Smooth muscle cell (in vitro differentiated cells): ENCODE measurements around the gene NDUFA3. TPM values are rescaled to one million over a fixed set of nuclear protein-coding genes. Genes with fewer than 3 reads are reported as not detected.

Experiments
- DNase-seq: peaks from one replicate; lab custom pipeline; 2025; ENCODE audit not compliant: unreplicated experiment; lab: John Stamatoyannopoulos, UW
- H2AFZ ChIP-seq: fragments of 200-600 bp; sonication (generic); 2 replicates; pipeline ENCODE4 v1.6.0; 2016; ENCODE audit warnings: antibody characterized with exemption, low read depth, mild to moderate bottlenecking
- H3F3A ChIP-seq: fragments of 200-600 bp; sonication (generic); 2 replicates; pipeline ENCODE4 v1.6.0; 2017; ENCODE audit warnings: antibody characterized with exemption, low read depth
- H3K27ac ChIP-seq: fragments of 200-600 bp; sonication (generic); 2 replicates; pipeline ENCODE4 v1.5.1; 2016; ENCODE audit warnings: low read depth, mild to moderate bottlenecking
- H3K27me3 ChIP-seq: fragments of 200-600 bp; sonication (generic); 2 replicates; pipeline ENCODE4 v1.6.1; 2016; ENCODE audit warnings: low read depth, mild to moderate bottlenecking
- H3K36me3 ChIP-seq: fragments of 200-600 bp; sonication (generic); 2 replicates; pipeline ENCODE4 v1.5.1; 2016; ENCODE audit warnings: low read depth
- H3K4me1 ChIP-seq: fragments of 200-600 bp; sonication (generic); 2 replicates; pipeline ENCODE4 v1.5.1; 2016; ENCODE audit warnings: low read depth
- H3K4me2 ChIP-seq: fragments of 200-600 bp; sonication (generic); 2 replicates; pipeline ENCODE4 v1.6.0; 2016; ENCODE audit warnings: mild to moderate bottlenecking
- H3K4me3 ChIP-seq: fragments of 200-600 bp; sonication (generic); 2 replicates; pipeline ENCODE4 v1.5.1; 2016; ENCODE audit warnings: mild to moderate bottlenecking
- H3K79me2 ChIP-seq: fragments of 200-600 bp; sonication (generic); 2 replicates; pipeline ENCODE4 v1.6.0; 2016; ENCODE audit warnings: low read depth, mild to moderate bottlenecking
- H3K9ac ChIP-seq: fragments of 200-600 bp; sonication (generic); 2 replicates; pipeline ENCODE4 v1.6.0; 2016; ENCODE audit warnings: low read depth
- H3K9me3 ChIP-seq: fragments of 200-600 bp; sonication (generic); replicated peaks from 2 replicates; pipeline ENCODE4 v1.5.1; 2016; ENCODE audit warnings: low read depth
- H4K20me1 ChIP-seq: fragments of 200-600 bp; sonication (generic); 2 replicates; pipeline ENCODE4 v1.6.0; 2016; ENCODE audit warnings: low read depth
- WGBS: methylation state at CpG from one replicate; pipeline ENCODE4 v1.1.7; 2016; ENCODE audit warnings: low lambda C conversion rate; 5-methylcytosine and 5-hydroxymethylcytosine counted together
- polyA plus RNA-seq: library from polyadenylated mRNA; unstranded; fragments of >200 nt; fragmentation: Nextera tagmentation; extraction: Ambion mirVana; gene quantifications from 2 replicates; pipeline ENCODE4 v1.2.1, GENCODE V29; 2016
- total RNA-seq: library from RNA; depleted of rRNA; stranded (reverse); fragments of >200 nt; gene quantifications from 2 replicates; pipeline ENCODE4 v1.2.3, GENCODE V29; 2014
- TF ChIP-seq, protein P1 (sequence below): fragments of 200-600 bp; sonication (generic); IDR thresholded peaks from 2 replicates; pipeline ENCODE4 v1.5.1; 2017; ENCODE audit warnings: borderline replicate concordance, mild to moderate bottlenecking, antibody characterized with exemption; ENCODE audit not compliant: insufficient read depth, poor library complexity, severe bottlenecking

The NDUFA3 gene
- total and polyA plus RNA-seq, 2 experiments from 2014 or later: 29.8 to 249 TPM

DNA sequence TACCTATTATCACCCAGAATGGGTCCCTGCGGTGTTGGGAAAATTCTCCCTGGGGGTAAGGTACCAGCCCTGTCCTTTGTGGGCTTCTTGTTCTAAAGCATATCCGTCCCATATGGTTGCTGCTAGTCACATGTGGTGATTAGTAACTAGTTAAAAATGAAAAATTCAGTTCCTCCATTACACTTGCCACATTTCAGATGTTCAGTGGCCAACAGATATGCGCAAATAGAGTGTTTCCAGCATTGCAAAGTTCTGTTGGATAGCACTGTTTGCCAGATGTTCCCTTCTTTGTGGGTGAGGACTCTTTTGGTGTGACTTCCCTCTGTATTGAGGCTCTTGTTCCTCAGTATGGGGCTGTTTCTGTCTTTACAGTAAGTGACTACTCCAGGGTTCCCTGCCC is 38.7 kb downstream of the NDUFA3 start:
- 98% methylated on average over 3 of the region's 3 CpGs for WGBS
- no peak for DNase-seq
- H2AFZ ChIP-seq: no peak overlapping the region
- no peak overlapping the region for H3K4me3 ChIP-seq
- H3K4me2 ChIP-seq: no peak overlapping the region
- H3K79me2 ChIP-seq: peaks cover 49% of the 10 kb centered on the region
- H3K27ac ChIP-seq: no peak overlapping the region
- TF ChIP-seq, protein P1, sequence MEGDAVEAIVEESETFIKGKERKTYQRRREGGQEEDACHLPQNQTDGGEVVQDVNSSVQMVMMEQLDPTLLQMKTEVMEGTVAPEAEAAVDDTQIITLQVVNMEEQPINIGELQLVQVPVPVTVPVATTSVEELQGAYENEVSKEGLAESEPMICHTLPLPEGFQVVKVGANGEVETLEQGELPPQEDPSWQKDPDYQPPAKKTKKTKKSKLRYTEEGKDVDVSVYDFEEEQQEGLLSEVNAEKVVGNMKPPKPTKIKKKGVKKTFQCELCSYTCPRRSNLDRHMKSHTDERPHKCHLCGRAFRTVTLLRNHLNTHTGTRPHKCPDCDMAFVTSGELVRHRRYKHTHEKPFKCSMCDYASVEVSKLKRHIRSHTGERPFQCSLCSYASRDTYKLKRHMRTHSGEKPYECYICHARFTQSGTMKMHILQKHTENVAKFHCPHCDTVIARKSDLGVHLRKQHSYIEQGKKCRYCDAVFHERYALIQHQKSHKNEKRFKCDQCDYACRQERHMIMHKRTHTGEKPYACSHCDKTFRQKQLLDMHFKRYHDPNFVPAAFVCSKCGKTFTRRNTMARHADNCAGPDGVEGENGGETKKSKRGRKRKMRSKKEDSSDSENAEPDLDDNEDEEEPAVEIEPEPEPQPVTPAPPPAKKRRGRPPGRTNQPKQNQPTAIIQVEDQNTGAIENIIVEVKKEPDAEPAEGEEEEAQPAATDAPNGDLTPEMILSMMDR: no peak
- H3K27me3 ChIP-seq: no peaks in the 10 kb centered on the region
- peaks cover 56% of the 10 kb centered on the region for H4K20me1 ChIP-seq
- H3K36me3 ChIP-seq: no peaks in the 10 kb centered on the region
- H3K9ac ChIP-seq: no peak overlapping the region
- no peaks in the 10 kb centered on the region for H3F3A ChIP-seq
- H3K4me1 ChIP-seq: peaks cover 12% of the 10 kb centered on the region
- H3K9me3 ChIP-seq: no peaks in the 10 kb centered on the region

GRCh38 chr19:54142166-54142780 is 39.6 kb downstream of the NDUFA3 start:
- TF ChIP-seq, protein P1: no peak
- Histone ChIP-seq H3K4me3 (no peak overlapping the region), H4K20me1 (peaks cover 64% of the 10 kb centered on the region), H3K4me2 (no peak overlapping the region), H3K27ac (no peak overlapping the region), H3K27me3 (no peaks in the 10 kb centered on the region), H2AFZ (no peak overlapping the region), H3K36me3 (no peaks in the 10 kb centered on the region), H3K9ac (no peak overlapping the region), H3F3A (no peaks in the 10 kb centered on the region), H3K4me1 (peaks cover 12% of the 10 kb centered on the region), H3K9me3 (no peaks in the 10 kb centered on the region), H3K79me2 (peaks cover 49% of the 10 kb centered on the region)
- WGBS: 94% methylated on average over 7 of the region's 7 CpGs
- no peak for DNase-seq

GRCh38 chr19:54145541-54146158 is 43.0 kb downstream of the NDUFA3 start:
- WGBS: 98% methylated on average over 28 of the region's 28 CpGs
- no peaks in the 10 kb centered on the region for H3K27me3 ChIP-seq
- H3K27ac ChIP-seq: no peak overlapping the region
- no peaks in the 10 kb centered on the region for H3K4me1 ChIP-seq
- DNase-seq: no peak
- H3K4me3 ChIP-seq: no peak overlapping the region
- no peaks in the 10 kb centered on the region for H3K9me3 ChIP-seq
- H3F3A ChIP-seq: no peaks in the 10 kb centered on the region
- peaks cover 37% of the 10 kb centered on the region for H4K20me1 ChIP-seq
- H3K36me3 ChIP-seq: no peaks in the 10 kb centered on the region
- peaks cover 18% of the 10 kb centered on the region for H3K79me2 ChIP-seq
- TF ChIP-seq, protein P1: no peak
- H3K4me2 ChIP-seq: no peak overlapping the region
- H3K9ac ChIP-seq: no peak overlapping the region
- H2AFZ ChIP-seq: no peak overlapping the region

DNA sequence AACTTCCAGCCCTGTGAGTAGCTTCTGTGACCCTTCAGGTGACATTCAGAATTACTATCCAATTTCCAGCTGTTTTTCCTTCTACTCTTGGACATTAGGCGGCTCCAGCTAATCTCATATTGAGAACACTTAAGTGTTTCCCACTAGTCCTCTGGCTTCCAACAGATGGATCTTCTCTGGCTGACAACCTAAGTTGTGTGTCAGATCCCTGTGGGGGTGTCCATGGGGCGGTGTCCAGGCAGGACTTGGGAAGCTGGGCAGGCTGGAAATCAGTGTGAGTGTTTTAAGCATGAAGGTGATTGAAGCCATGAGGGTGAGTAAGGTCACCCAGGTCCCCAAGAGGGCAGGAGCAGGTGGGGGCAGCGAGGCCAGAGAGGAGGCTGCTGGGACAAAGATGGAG is 45.0 kb downstream of the NDUFA3 start:
- no peaks in the 10 kb centered on the region for H3K36me3 ChIP-seq
- H3K4me2 ChIP-seq: no peak overlapping the region
- DNase-seq: no peak
- H3K27me3 ChIP-seq: no peaks in the 10 kb centered on the region
- no peak overlapping the region for H3K4me3 ChIP-seq
- H3K27ac ChIP-seq: no peak overlapping the region
- H4K20me1 ChIP-seq: peaks cover 17% of the 10 kb centered on the region
- H3K9ac ChIP-seq: no peak overlapping the region
- no peaks in the 10 kb centered on the region for H3K4me1 ChIP-seq
- peaks cover under 1% of the 10 kb centered on the region for H3K79me2 ChIP-seq
- no peak overlapping the region for H2AFZ ChIP-seq
- WGBS: 65% methylated on average over 3 of the region's 3 CpGs
- no peaks in the 10 kb centered on the region for H3F3A ChIP-seq
- H3K9me3 ChIP-seq: no peaks in the 10 kb centered on the region
- TF ChIP-seq, protein P1: no peak
